ENCODE data around the gene ADGRD1. TPM values are rescaled to one million over a fixed set of nuclear protein-coding genes. Genes with fewer than 3 reads are reported as not detected.

The ADGRD1 gene
- total and polyA plus RNA-seq, 2 of the 8 experiments (the other 6 are each of a cell fraction or from before 2014, with no cell fraction given), result 0.36 to 0.48 TPM

DNA sequence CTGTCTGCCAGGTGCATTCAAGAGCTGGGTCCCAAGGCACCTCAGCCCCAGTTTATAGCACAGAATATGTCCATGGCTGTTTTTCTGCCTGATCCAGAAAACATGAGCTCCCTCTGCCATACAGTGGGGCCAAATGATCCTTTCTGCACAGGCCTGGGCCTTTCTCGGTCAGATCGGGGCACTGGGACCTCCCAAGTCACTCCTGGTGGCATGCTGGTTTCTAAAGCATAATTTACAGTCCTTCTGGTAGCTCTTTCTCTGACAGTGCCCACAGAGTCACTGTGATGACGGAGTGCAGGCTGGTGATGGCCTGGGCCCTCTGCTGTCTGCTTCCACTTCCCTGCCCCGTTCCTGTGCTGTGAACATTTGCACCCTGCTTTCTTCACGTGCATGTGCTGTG is 99.2 kb downstream of the ADGRD1 start:
- no peak overlapping the region for H3K14ac ChIP-seq (ENCODE audit: insufficient read length)
- no peak overlapping the region for H2BK120ac ChIP-seq (replicated peaks; ENCODE audit: low read depth, low read length)
- no peaks in the 10 kb centered on the region for H3K9me3 ChIP-seq (ENCODE audit: insufficient read depth in 2 of 2, low read depth in 1 of 2, low read length in 1 of 2)
- CTCF ChIA-PET (ENCODE audit: partially characterized antibody), result interaction anchor here (0.8 kb wide), 1 partner anchor 64 kb away, joined by 3 read pairs; no protein-coding TSS in a partner anchor
- H3K4me1 ChIP-seq (replicated peaks in 1 of 4; ENCODE audit: control insufficient read depth in 3 of 4, insufficient read depth in 4 of 4, low read length in 3 of 4), result no peaks in the 10 kb centered on the region
- POLR2A ChIA-PET (ENCODE audit: partially characterized antibody), result no interaction called here
- no peaks in the 10 kb centered on the region for H3K79me1 ChIP-seq (ENCODE audit: low read depth, low read length)
- no peak overlapping the region for H3K4ac ChIP-seq (replicated peaks; ENCODE audit: insufficient read length, low read depth, low read length)
- H4K91ac ChIP-seq (replicated peaks; ENCODE audit: insufficient read length, low read length), result no peak overlapping the region
- H3K27me3 ChIP-seq (replicated peaks in 1 of 4; ENCODE audit: control insufficient read depth in 3 of 4, extremely low read depth in 1 of 4, insufficient read depth in 3 of 4, low read length in 3 of 4), result no peaks in the 10 kb centered on the region
- H3K4me2 ChIP-seq (ENCODE audit: insufficient read depth in 1 of 2, low read depth in 2 of 2, low read length in 2 of 2), result no peak overlapping the region
- H3K27ac ChIP-seq (ENCODE audit: low read depth, low read length), result no peak overlapping the region
- no peak overlapping the region for H2AK5ac ChIP-seq (ENCODE audit: low read depth, low read length)
- no peak overlapping the region for H3K18ac ChIP-seq (ENCODE audit: extremely low read depth, low read length)
- no peak overlapping the region for H3K9ac ChIP-seq (replicated peaks in 1 of 4; ENCODE audit: extremely low read depth in 1 of 4, low read depth in 3 of 4, low read length in 3 of 4)
- H3K23me2 ChIP-seq (ENCODE audit: low read depth, low read length), result no peaks in the 10 kb centered on the region
- H3K36me3 ChIP-seq (ENCODE audit: control insufficient read depth in 2 of 4, insufficient read depth in 4 of 4, low read length in 3 of 4), result no peaks in the 10 kb centered on the region
- WGBS, 2 experiments (ENCODE audit: extremely low coverage in 1 of 2, insufficient coverage in 1 of 2, insufficient read length in 1 of 2, insufficient replicate concordance in 2 of 2, low coverage in 1 of 2, low lambda C conversion rate in 2 of 2, missing lambda C conversion rate in 1 of 2), result 89% methylated on average over 5 of the region's 5 CpGs; no CpG with 5 or more reads in 1 of the 2 experiments
- no peaks in the 10 kb centered on the region for H4K20me1 ChIP-seq (replicated peaks in 1 of 2; ENCODE audit: control insufficient read depth in 1 of 2, insufficient read depth in 2 of 2, low read length in 2 of 2)
- H2AFZ ChIP-seq (ENCODE audit: low read length), result no peak overlapping the region
- no peak overlapping the region for H3K23ac ChIP-seq (ENCODE audit: insufficient read length)
- FAIRE-seq (no peak), DNase-seq (ENCODE audit: low read depth in 1 of 2, low spot score in 2 of 2) (no peak)
- no peak overlapping the region for H2BK20ac ChIP-seq (ENCODE audit: low read length)
- H4K8ac ChIP-seq (ENCODE audit: extremely low read depth, insufficient read depth, low read length), result no peak overlapping the region
- no peaks in the 10 kb centered on the region for H3K79me2 ChIP-seq (ENCODE audit: control insufficient read depth in 1 of 2, insufficient read depth in 2 of 2, low read length in 2 of 2)
- H2BK12ac ChIP-seq (ENCODE audit: low read depth, low read length), result no peak overlapping the region
- no peak overlapping the region for H4K5ac ChIP-seq (ENCODE audit: insufficient read length, low read depth, low read length)
- H3K4me3 ChIP-seq (ENCODE audit: extremely low read depth in 1 of 4, insufficient read depth in 2 of 4, low read depth in 3 of 4, low read length in 4 of 4), result no peak overlapping the region
- TF ChIP-seq SP2 (IDR thresholded peaks at IDR 0.05; ENCODE audit: low read length), result no peak
- TF ChIP-seq SAP30 (IDR thresholded peaks at IDR 0.05; ENCODE audit: insufficient read depth, insufficient replicate concordance, low read length), result no peak
- TF ChIP-seq, protein P1, sequence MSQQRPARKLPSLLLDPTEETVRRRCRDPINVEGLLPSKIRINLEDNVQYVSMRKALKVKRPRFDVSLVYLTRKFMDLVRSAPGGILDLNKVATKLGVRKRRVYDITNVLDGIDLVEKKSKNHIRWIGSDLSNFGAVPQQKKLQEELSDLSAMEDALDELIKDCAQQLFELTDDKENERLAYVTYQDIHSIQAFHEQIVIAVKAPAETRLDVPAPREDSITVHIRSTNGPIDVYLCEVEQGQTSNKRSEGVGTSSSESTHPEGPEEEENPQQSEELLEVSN (IDR thresholded peaks at IDR 0.05), result no peak
- no peak for TF ChIP-seq RXRA (IDR thresholded peaks at IDR 0.05; ENCODE audit: insufficient read depth, low read depth, low read length)
- TF ChIP-seq EP300 (IDR thresholded peaks at IDR 0.05; ENCODE audit: borderline replicate concordance in 1 of 2, low read depth in 2 of 2, low read length in 2 of 2), result no peak
- no peak for TF ChIP-seq RBBP5 (IDR thresholded peaks at IDR 0.05; ENCODE audit: borderline replicate concordance, low read depth, low read length)
- no peak for TF ChIP-seq EZH2 (IDR thresholded peaks at IDR 0.05; ENCODE audit: low read depth, low read length, severe bottlenecking)
- TF ChIP-seq NANOG (IDR thresholded peaks at IDR 0.05; ENCODE audit: insufficient read depth, low read depth, low read length, poor library complexity, severe bottlenecking), result no peak
- no peak for TF ChIP-seq TEAD4 (IDR thresholded peaks at IDR 0.05; ENCODE audit: low read depth, low read length)
- no peak for TF ChIP-seq FOSL1 (IDR thresholded peaks at IDR 0.05; ENCODE audit: insufficient read depth, low read depth, low read length)
- TF ChIP-seq CHD1 (IDR thresholded peaks at IDR 0.05; ENCODE audit: low read depth, low read length), result no peak
- 0 out of 2 replicates have a peak overlapping the region, but pooled peaks have one; percentile 22 for H2BK5ac ChIP-seq (ENCODE audit: low read depth, low read length)
- H3K56ac ChIP-seq (replicated peaks; ENCODE audit: insufficient read length, low read depth, low read length), result no peak overlapping the region
- no peak overlapping the region for H2BK15ac ChIP-seq (ENCODE audit: low read length)

All from H1 (cell line).